ENCODE data around the gene SLC5A10. TPM values are rescaled to one million over a fixed set of nuclear protein-coding genes. Genes with fewer than 3 reads are reported as not detected.
"Not testable (repeated sequence)": the region's sequence is repeated elsewhere in the genome, so short reads cannot be mapped to it uniquely, and the experiment has no call there.

SLC5A10 gene
- total and polyA plus RNA-seq, 2 donors = 0.05 to 0.52 TPM

DNA sequence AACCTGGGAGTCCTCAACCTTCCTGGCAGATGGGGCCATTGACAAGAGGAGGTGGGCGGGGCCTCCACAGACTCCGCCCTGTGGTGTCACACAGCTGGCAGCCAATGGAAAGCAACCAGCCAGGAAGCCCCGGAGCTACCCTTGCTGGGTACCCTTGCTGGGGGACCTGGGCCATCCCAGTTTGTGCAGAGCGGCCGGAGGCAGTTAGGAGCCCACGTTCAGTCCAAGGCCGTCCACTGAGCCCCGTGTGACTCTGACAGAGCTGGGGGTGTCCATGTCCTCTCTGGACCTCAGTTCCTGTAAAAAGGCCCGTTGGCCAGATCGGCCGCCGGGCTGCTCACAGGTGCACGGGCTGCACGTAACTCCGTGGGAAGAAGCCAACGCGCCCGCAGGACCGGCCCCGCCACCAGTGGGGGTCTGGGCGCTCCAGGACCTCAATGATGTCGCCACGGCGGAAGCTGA, 69.7 kb downstream of the SLC5A10 start:
- peaks cover 0 to 4% of the 10 kb centered on the region in 2 donors for H3K27me3 ChIP-seq (ENCODE audit: control insufficient read depth in 2 of 2, insufficient read depth in 1 of 2, low read length in 1 of 2)
- H3K36me3 ChIP-seq (ENCODE audit: control insufficient read depth in 2 of 2, insufficient read depth in 2 of 2, low read length in 1 of 2) = peaks cover 27 to 33% of the 10 kb centered on the region in 2 donors
- no peak overlapping the region for H3K27ac ChIP-seq (ENCODE audit: low read depth in 1 of 2, low read length in 1 of 2)
- no peak overlapping the region for H3K4me3 ChIP-seq (ENCODE audit: low read length in 2 of 2)
- no peaks in the 10 kb centered on the region for H3K9me3 ChIP-seq (ENCODE audit: control insufficient read depth in 2 of 2, insufficient read depth in 1 of 2, low read length in 1 of 2)
- WGBS = 98% methylated on average over 24 of the region's 24 CpGs
- H3K4me1 ChIP-seq (ENCODE audit: control insufficient read depth in 2 of 2, insufficient read depth in 2 of 2, low read length in 2 of 2) = peaks cover 0 to 17% of the 10 kb centered on the region in 2 donors
- DNase-seq (ENCODE audit: low read depth in 6 of 9, low spot score in 9 of 9) = no peak

DNA sequence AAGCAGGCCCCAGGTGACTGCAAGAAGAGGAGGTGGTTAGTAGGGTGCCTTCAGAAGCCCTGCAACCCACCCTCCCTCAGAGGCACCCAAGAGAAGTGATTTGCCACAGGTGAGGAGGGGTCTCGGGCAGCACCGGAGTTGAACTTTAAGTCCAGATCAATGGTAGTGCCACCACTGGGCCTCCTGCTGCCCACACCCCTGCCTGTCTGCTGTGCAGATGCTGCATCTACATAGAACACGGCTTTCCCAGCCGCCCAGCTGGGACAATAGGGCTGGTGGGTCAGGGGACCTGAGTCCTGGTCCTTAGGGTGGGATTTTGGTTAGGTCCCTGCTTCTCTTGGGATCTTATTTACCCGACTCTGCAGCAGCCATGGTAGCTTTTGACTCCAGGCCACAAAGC, 70.2 kb downstream of the SLC5A10 start:
- H3K4me1 ChIP-seq (ENCODE audit: control insufficient read depth in 2 of 2, insufficient read depth in 2 of 2, low read length in 2 of 2) = peaks cover 0 to 15% of the 10 kb centered on the region in 2 donors
- DNase-seq (ENCODE audit: low read depth in 6 of 9, low spot score in 9 of 9) = no peak
- H3K36me3 ChIP-seq (ENCODE audit: control insufficient read depth in 2 of 2, insufficient read depth in 2 of 2, low read length in 1 of 2) = peaks cover 27 to 33% of the 10 kb centered on the region in 2 donors
- 98% methylated on average over 5 of the region's 5 CpGs for WGBS
- no peaks in the 10 kb centered on the region for H3K9me3 ChIP-seq (ENCODE audit: control insufficient read depth in 2 of 2, insufficient read depth in 1 of 2, low read length in 1 of 2)
- H3K27ac ChIP-seq (ENCODE audit: low read depth in 1 of 2, low read length in 1 of 2) = no peak overlapping the region
- no peak overlapping the region for H3K4me3 ChIP-seq (ENCODE audit: low read length in 2 of 2)
- H3K27me3 ChIP-seq (ENCODE audit: control insufficient read depth in 2 of 2, insufficient read depth in 1 of 2, low read length in 1 of 2) = no peaks in the 10 kb centered on the region

DNA sequence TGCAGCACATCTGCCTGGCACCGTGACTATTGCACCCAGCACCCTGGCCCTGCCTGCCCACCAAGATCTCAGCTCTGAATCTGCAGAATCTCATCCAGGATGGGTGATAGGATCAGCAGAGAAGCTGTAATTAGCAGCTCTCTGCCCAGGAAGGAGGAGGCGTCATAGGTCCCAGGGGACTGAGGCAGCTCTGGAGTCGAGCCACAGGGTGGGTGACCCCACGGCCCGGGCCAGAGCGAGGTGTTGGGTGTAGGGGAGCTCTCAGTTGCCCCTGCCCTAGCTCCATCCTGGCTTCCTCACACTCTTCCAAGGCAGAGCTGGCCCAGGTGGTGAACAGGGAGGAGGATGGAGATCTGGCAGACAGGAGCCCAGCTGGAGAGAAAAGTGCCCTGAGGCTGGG, 70.8 kb downstream of the SLC5A10 start:
- no peaks in the 10 kb centered on the region for H3K27me3 ChIP-seq (ENCODE audit: control insufficient read depth in 2 of 2, insufficient read depth in 1 of 2, low read length in 1 of 2)
- DNase-seq (ENCODE audit: low read depth in 6 of 9, low spot score in 9 of 9) = no peak
- no peak overlapping the region for H3K27ac ChIP-seq (ENCODE audit: low read depth in 1 of 2, low read length in 1 of 2)
- H3K4me1 ChIP-seq (ENCODE audit: control insufficient read depth in 2 of 2, insufficient read depth in 2 of 2, low read length in 2 of 2) = peaks cover 0 to 15% of the 10 kb centered on the region in 2 donors
- H3K36me3 ChIP-seq (ENCODE audit: control insufficient read depth in 2 of 2, insufficient read depth in 2 of 2, low read length in 1 of 2) = peaks cover 27 to 33% of the 10 kb centered on the region in 2 donors
- WGBS = 98% methylated on average over 6 of the region's 6 CpGs
- H3K9me3 ChIP-seq (ENCODE audit: control insufficient read depth in 2 of 2, insufficient read depth in 1 of 2, low read length in 1 of 2) = no peaks in the 10 kb centered on the region
- H3K4me3 ChIP-seq (ENCODE audit: low read length in 2 of 2) = no peak overlapping the region

DNA sequence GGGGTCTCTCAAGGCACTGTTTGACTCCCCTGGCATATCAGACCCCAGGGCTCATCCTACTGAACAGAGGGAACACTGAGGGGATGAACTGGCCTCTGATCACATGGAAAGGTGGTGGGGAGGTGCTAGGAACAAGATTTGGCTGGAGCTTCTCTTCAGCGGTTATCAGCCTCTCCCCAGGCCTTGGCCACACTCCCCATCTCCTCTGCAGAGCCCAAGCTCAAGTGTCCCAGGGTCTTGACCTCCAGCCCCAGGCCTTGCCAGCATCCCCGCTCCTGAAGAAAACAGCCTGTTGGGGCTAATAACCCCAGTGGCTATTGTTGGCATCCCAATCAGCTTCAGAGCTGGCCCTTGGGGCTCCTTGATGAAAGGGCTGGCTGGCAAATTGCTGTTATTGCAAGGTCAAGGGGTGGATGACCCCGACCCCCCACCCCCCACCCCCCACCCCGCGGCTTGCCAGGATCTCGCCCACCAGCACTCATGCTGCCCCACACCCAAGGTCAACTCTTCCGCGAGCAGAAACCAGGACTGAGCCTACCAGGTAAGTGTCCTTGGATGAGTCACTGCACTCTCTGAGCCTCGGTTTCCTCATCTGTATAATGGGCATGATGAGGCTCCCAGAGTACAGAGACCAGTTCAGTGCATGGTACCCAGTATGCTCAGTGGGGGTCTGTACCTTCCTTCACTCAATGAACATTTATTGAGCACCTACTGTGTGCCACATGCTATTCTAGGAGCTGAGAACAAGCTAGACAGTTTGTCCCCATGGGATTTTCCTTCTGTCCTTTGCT, 71.4 kb downstream of the SLC5A10 start:
- Histone ChIP-seq H3K27me3 (ENCODE audit: control insufficient read depth in 2 of 2, insufficient read depth in 1 of 2, low read length in 1 of 2) (no peaks in the 10 kb centered on the region), H3K4me3 (ENCODE audit: low read length in 2 of 2) (no peak overlapping the region), H3K27ac (ENCODE audit: low read depth in 1 of 2, low read length in 1 of 2) (no peak overlapping the region), H3K9me3 (ENCODE audit: control insufficient read depth in 2 of 2, insufficient read depth in 1 of 2, low read length in 1 of 2) (no peaks in the 10 kb centered on the region), H3K4me1 (ENCODE audit: control insufficient read depth in 2 of 2, insufficient read depth in 2 of 2, low read length in 2 of 2) (peaks cover 0 to 15% of the 10 kb centered on the region in 2 donors), H3K36me3 (ENCODE audit: control insufficient read depth in 2 of 2, insufficient read depth in 2 of 2, low read length in 1 of 2) (peaks cover 27 to 33% of the 10 kb centered on the region in 2 donors)
- WGBS = 96% methylated on average over 9 of the region's 9 CpGs
- DNase-seq (ENCODE audit: low read depth in 6 of 9, low spot score in 9 of 9) = no peak

DNA sequence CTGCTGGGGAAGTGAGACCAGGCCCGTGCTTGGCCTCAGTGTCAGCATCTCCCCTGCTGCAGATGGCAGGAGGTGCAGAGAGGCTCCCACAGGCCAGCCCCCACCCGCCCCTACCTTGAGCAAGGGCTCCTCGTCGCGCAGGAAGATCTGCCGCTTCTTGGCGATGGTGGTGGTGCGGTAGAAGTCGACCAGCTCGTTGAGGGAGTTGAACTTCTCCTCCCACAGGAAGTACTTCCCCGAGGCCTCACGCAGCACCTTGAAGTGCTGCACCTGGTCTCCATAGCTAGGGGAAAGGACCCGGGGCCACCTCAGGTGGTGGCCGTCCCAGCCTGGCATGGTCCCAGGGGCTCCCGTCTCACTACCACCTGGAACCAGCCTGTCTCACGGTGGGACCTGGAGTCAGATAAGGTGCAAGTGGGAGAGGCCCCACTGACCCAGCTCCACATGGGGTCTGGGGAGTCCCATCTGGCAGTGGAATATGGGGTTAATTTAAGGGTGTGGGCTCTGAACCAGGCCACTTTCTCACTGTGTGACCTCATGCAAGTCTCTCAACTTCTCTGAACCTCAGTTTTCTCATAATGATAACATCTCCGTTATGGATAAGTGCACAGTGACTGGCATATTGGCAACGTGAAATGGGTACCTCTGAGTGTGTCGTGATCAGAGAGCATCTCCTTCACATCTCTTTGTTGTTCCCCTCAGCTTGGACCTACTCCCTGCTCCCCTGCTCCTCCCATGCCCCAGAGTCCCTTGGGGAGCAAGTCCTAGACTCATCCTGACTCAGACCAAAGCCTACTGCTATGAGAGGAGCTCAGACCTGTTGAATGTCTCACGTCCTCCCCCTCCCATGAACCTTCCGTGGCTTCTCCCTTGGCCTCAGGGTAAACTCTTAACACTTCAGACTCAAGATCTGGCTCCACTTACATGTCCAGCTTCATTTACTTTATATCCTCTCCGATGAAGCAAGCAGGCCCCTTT, 72.4 kb downstream of the SLC5A10 start:
- Histone ChIP-seq H3K27ac (ENCODE audit: low read depth in 1 of 2, low read length in 1 of 2) (no peak overlapping the region), H3K27me3 (ENCODE audit: control insufficient read depth in 2 of 2, insufficient read depth in 1 of 2, low read length in 1 of 2) (no peaks in the 10 kb centered on the region), H3K4me1 (ENCODE audit: control insufficient read depth in 2 of 2, insufficient read depth in 2 of 2, low read length in 2 of 2) (peaks cover 0 to 15% of the 10 kb centered on the region in 2 donors), H3K9me3 (ENCODE audit: control insufficient read depth in 2 of 2, insufficient read depth in 1 of 2, low read length in 1 of 2) (no peaks in the 10 kb centered on the region), H3K4me3 (ENCODE audit: low read length in 2 of 2) (no peak overlapping the region), H3K36me3 (ENCODE audit: control insufficient read depth in 2 of 2, insufficient read depth in 2 of 2, low read length in 1 of 2) (peaks cover 27% of the 10 kb centered on the region in 2 donors)
- peak in 1 of 9 donors; percentile 38 for DNase-seq (ENCODE audit: low read depth in 6 of 9, low spot score in 9 of 9)
- WGBS = 71% methylated on average over 22 of the region's 22 CpGs

DNA sequence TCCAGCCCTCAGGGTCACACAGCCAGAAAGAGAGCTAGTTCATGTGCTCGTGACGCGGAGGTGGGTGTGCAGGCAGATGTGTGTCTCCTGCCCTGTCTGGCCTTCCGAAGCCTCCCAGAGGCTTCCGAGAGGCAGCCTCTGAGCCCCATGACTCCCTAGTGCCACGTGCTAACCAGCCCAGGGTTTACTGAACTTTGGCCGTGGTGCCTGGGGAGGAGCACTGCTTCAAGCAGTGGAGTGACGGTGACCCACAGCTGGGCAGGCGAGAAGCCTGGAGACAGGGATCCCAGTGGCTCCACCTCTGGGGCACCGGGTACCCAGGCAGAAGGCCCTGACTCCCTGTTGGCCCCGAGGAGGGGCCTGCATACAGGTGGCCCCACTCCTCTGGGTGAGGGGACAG, 76.7 kb downstream of the SLC5A10 start:
- not testable (repeated sequence) for DNase-seq (ENCODE audit: low read depth in 6 of 9, low spot score in 9 of 9); H3K4me3 ChIP-seq (ENCODE audit: low read length in 2 of 2); H3K9me3 ChIP-seq (ENCODE audit: control insufficient read depth in 2 of 2, insufficient read depth in 1 of 2, low read length in 1 of 2); H3K27ac ChIP-seq (ENCODE audit: low read depth in 1 of 2, low read length in 1 of 2); H3K27me3 ChIP-seq (ENCODE audit: control insufficient read depth in 2 of 2, insufficient read depth in 1 of 2, low read length in 1 of 2)
- H3K36me3 ChIP-seq (ENCODE audit: control insufficient read depth in 2 of 2, insufficient read depth in 2 of 2, low read length in 1 of 2) = peaks cover 1 to 10% of the 10 kb centered on the region in 2 donors
- WGBS = no CpG with 5 or more reads among the region's 11 CpGs
- peaks cover 0 to 14% of the 10 kb centered on the region in 2 donors for H3K4me1 ChIP-seq (ENCODE audit: control insufficient read depth in 2 of 2, insufficient read depth in 2 of 2, low read length in 2 of 2)

DNA sequence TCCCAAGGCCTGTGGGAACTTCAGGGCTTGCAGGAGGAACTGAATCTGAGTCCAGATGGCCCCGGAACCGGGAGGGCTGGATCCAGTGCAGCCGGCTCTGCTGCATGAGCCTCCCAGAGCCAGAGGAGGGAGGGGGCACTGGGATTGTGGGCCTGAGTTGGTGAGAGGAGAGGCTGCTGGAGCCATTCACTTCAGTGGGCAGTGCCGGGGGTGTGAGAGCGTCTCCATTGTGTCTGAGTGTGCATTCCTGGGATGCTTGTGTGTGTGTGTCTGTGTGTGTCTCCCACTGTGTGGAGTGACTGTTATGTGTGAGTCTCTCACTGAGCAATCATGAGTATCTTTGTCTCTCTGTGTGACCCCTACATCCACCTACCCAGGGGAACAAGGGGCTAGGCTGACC, 77.8 kb downstream of the SLC5A10 start:
- not testable (repeated sequence) for H3K4me3 ChIP-seq (ENCODE audit: low read length in 2 of 2); H3K9me3 ChIP-seq (ENCODE audit: control insufficient read depth in 2 of 2, insufficient read depth in 1 of 2, low read length in 1 of 2); H3K4me1 ChIP-seq (ENCODE audit: control insufficient read depth in 2 of 2, insufficient read depth in 2 of 2, low read length in 2 of 2); H3K27ac ChIP-seq (ENCODE audit: low read depth in 1 of 2, low read length in 1 of 2); H3K27me3 ChIP-seq (ENCODE audit: control insufficient read depth in 2 of 2, insufficient read depth in 1 of 2, low read length in 1 of 2); DNase-seq (ENCODE audit: low read depth in 6 of 9, low spot score in 9 of 9); H3K36me3 ChIP-seq (ENCODE audit: control insufficient read depth in 2 of 2, insufficient read depth in 2 of 2, low read length in 1 of 2)
- WGBS = 86% methylated on average over 2 of the region's 5 CpGs

DNA sequence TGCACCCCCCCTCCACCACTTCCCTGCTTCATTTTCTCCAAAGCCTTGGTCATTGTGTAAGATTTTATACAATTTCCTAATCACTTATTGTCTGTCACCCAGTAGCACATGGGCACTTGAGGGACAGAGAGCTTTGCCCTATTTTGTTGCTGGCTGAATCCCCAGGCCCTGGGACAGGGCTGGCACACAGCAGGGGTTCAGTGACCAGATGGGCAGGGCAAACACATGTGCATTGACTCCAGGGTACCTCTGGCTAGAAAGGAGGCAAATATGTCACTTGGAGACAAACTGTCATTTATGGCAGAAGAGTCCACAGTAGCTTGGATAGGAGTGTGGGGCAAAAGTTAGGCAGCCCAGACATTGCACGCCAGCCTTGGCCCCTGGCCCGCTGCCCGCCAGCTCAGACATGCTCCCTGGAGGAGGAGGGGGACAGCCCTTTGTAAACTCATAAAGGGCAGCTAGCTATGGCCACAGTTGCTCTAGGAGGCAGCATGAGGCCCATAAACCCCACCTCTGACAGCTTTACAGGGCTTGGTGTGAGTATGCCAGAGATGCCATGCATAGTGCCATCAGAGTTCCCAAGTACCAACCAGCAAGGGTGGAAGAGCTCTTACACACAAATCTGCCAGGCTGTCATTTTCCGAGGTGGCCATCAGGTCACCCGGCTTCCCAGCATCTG, 78.9 kb downstream of the SLC5A10 start:
- H3K4me3 ChIP-seq (ENCODE audit: low read length in 2 of 2) = not testable (repeated sequence)

More for the DNA sequence above, 78.9 kb downstream of the SLC5A10 start:
- H3K27ac ChIP-seq (ENCODE audit: low read depth in 1 of 2, low read length in 1 of 2); H3K9me3 ChIP-seq (ENCODE audit: control insufficient read depth in 2 of 2, insufficient read depth in 1 of 2, low read length in 1 of 2); H3K27me3 ChIP-seq (ENCODE audit: control insufficient read depth in 2 of 2, insufficient read depth in 1 of 2, low read length in 1 of 2); DNase-seq (ENCODE audit: low read depth in 6 of 9, low spot score in 9 of 9); H3K36me3 ChIP-seq (ENCODE audit: control insufficient read depth in 2 of 2, insufficient read depth in 2 of 2, low read length in 1 of 2); H3K4me1 ChIP-seq (ENCODE audit: control insufficient read depth in 2 of 2, insufficient read depth in 2 of 2, low read length in 2 of 2): not testable (repeated sequence)
- WGBS = 95% methylated on average over 1 of the region's 5 CpGs
